H9 (cell line): ENCODE data around the gene MAP3K20. TPM values are rescaled to one million over a fixed set of nuclear protein-coding genes. Genes with fewer than 3 reads are reported as not detected.

Experiments used
- DNase-seq: peaks from one replicate; pipeline ENCODE4 v3.0.0-alpha.2; 2017
- H2AFZ ChIP-seq: one replicate; pipeline ENCODE4 v1.6.1; 2013; ENCODE audit warnings: mild to moderate bottlenecking, low read length, control low read depth, moderate library complexity
- H2AK5ac ChIP-seq: 2 replicates; pipeline ENCODE4 v1.6.1; 2013; ENCODE audit warnings: low read length, control low read depth, mixed read lengths; ENCODE audit not compliant: insufficient read length
- H2BK120ac ChIP-seq: one replicate; pipeline ENCODE4 v1.6.1; 2013; ENCODE audit warnings: low read depth, mild to moderate bottlenecking, low read length, control low read depth, inconsistent platforms; ENCODE audit not compliant: poor library complexity, severe bottlenecking
- H2BK12ac ChIP-seq: 2 replicates; pipeline ENCODE4 v1.6.1; 2013; ENCODE audit warnings: low read length, control low read depth, mixed read lengths, low read depth; ENCODE audit not compliant: insufficient read length
- H2BK15ac ChIP-seq: 2 replicates; pipeline ENCODE4 v1.6.1; 2013; ENCODE audit warnings: low read depth, low read length, control low read depth
- H2BK20ac ChIP-seq: one replicate; pipeline ENCODE4 v1.6.1; 2013; ENCODE audit warnings: low read depth, mild to moderate bottlenecking, low read length, control low read depth, inconsistent platforms; ENCODE audit not compliant: poor library complexity, severe bottlenecking
- H2BK5ac ChIP-seq: 2 replicates; pipeline ENCODE4 v1.6.1; 2013; ENCODE audit warnings: low read length, control low read depth, mixed read lengths; ENCODE audit not compliant: insufficient read length
- H3K14ac ChIP-seq: 2 replicates; pipeline ENCODE4 v1.6.1; 2013; ENCODE audit warnings: low read length, control low read depth; ENCODE audit not compliant: insufficient read depth
- H3K18ac ChIP-seq: 2 replicates; pipeline ENCODE4 v1.6.1; 2013; ENCODE audit warnings: low read depth, mild to moderate bottlenecking, mixed read lengths, low read length, control low read depth; ENCODE audit not compliant: insufficient read length
- H3K23ac ChIP-seq: 2 replicates; pipeline ENCODE4 v1.6.1; 2013; ENCODE audit warnings: low read length, control low read depth, mixed read lengths, low read depth; ENCODE audit not compliant: insufficient read length
- H3K23me2 ChIP-seq: 2 replicates; pipeline ENCODE4 v1.6.1; 2013; ENCODE audit warnings: low read depth, mild to moderate bottlenecking, mixed read lengths, low read length, control low read depth; ENCODE audit not compliant: insufficient read length, poor library complexity, severe bottlenecking
- H3K27ac ChIP-seq: 2 replicates; pipeline ENCODE4 v1.5.1; 2013; ENCODE audit warnings: low read length, control low read depth, mixed read lengths, low read depth; ENCODE audit not compliant: insufficient read length
- H3K27me3 ChIP-seq: 2 replicates; pipeline ENCODE4 v1.6.1; 2013; ENCODE audit warnings: low read length, control low read depth, inconsistent platforms; ENCODE audit not compliant: insufficient read depth
- H3K4ac ChIP-seq: 2 replicates; pipeline ENCODE4 v1.6.1; 2013; ENCODE audit warnings: low read depth, mild to moderate bottlenecking, control low read depth, inconsistent platforms, low read length, moderate library complexity
- H3K4me1 ChIP-seq: 2 replicates; pipeline ENCODE4 v1.6.1; 2013; ENCODE audit warnings: low read length, control low read depth, inconsistent platforms; ENCODE audit not compliant: insufficient read depth
- H3K4me2 ChIP-seq: 2 replicates; pipeline ENCODE4 v1.6.1; 2013; ENCODE audit warnings: low read length, control low read depth, mixed read lengths; ENCODE audit not compliant: insufficient read length, insufficient read depth
- H3K56ac ChIP-seq: 2 replicates; pipeline ENCODE4 v1.6.1; 2013; ENCODE audit warnings: low read depth, mild to moderate bottlenecking, mixed read lengths, low read length, control low read depth; ENCODE audit not compliant: insufficient read length
- H3K79me1 ChIP-seq: 2 replicates; pipeline ENCODE4 v1.6.1; 2013; ENCODE audit warnings: low read depth, mild to moderate bottlenecking, moderate library complexity, low read length, control low read depth, inconsistent platforms; ENCODE audit not compliant: insufficient read depth, poor library complexity, severe bottlenecking
- H3K79me2 ChIP-seq: 2 replicates; pipeline ENCODE4 v1.6.1; 2013; ENCODE audit warnings: low read length, control low read depth, inconsistent platforms; ENCODE audit not compliant: insufficient read depth
- H3K9ac ChIP-seq: 2 replicates; pipeline ENCODE4 v1.6.1; 2013; ENCODE audit warnings: low read length, control low read depth, mixed read lengths; ENCODE audit not compliant: insufficient read length; ENCODE audit errors: extremely low read depth
- H3K9me3 ChIP-seq: one replicate; pipeline ENCODE4 v1.6.1; 2013; ENCODE audit warnings: low read depth, low read length, inconsistent platforms; ENCODE audit not compliant: control insufficient read depth
- H3T11ph ChIP-seq: one replicate; pipeline ENCODE4 v1.6.1; 2013; ENCODE audit warnings: mild to moderate bottlenecking, low read length, control low read depth, inconsistent platforms
- H4K20me1 ChIP-seq: one replicate; pipeline ENCODE4 v1.6.1; 2013; ENCODE audit not compliant: control insufficient read depth, insufficient read length, insufficient read depth
- H4K5ac ChIP-seq: 2 replicates; pipeline ENCODE4 v1.6.1; 2013; ENCODE audit warnings: low read depth, mild to moderate bottlenecking, mixed read lengths, low read length, control low read depth; ENCODE audit not compliant: insufficient read length
- H4K8ac ChIP-seq: replicated peaks from 2 replicates; pipeline ENCODE4 v1.6.1; 2013; ENCODE audit warnings: low read length, control low read depth, mixed read lengths, low read depth; ENCODE audit not compliant: insufficient read length
- H4K91ac ChIP-seq: 2 replicates; pipeline ENCODE4 v1.6.1; 2013; ENCODE audit warnings: low read depth, mild to moderate bottlenecking, moderate library complexity, mixed read lengths, low read length, control low read depth; ENCODE audit not compliant: insufficient read length
- H3K27ac Mint-ChIP-seq, 3 experiments: 2 replicates in 2 of 3; 3 replicates in 1 of 3; pipeline ENCODE4 v1.8.0; 2020 to 2021; ENCODE audit warnings: mixed read lengths in 3 of 3, mild to moderate bottlenecking in 1 of 3, moderate library complexity in 1 of 3
- H3K27me3 Mint-ChIP-seq: 2 replicates; pipeline ENCODE4 v1.8.0; 2021; ENCODE audit warnings: low read depth, mild to moderate bottlenecking, moderate library complexity, mixed read lengths
- H3K36me3 Mint-ChIP-seq, 3 experiments: 2 replicates in 2 of 3; 3 replicates in 1 of 3; pipeline ENCODE4 v1.8.0; 2020 to 2021; ENCODE audit warnings: low read depth in 3 of 3, mixed read lengths in 3 of 3; ENCODE audit not compliant: insufficient read depth in 1 of 3
- H3K4me1 Mint-ChIP-seq, 2 experiments: 2 replicates each; pipeline ENCODE4 v1.8.0; 2020; ENCODE audit warnings: mixed read lengths in 2 of 2
- H3K4me3 Mint-ChIP-seq, 2 experiments: 2 replicates in 1 of 2; 3 replicates in 1 of 2; pipeline ENCODE4 v1.8.0; 2020 to 2021; ENCODE audit warnings: mild to moderate bottlenecking in 2 of 2, mixed read lengths in 2 of 2, moderate library complexity in 1 of 2
- H3K9me3 Mint-ChIP-seq, 2 experiments: 2 replicates in 1 of 2; 3 replicates in 1 of 2; pipeline ENCODE4 v1.8.0; 2020; ENCODE audit warnings: mild to moderate bottlenecking in 2 of 2, mixed read lengths in 2 of 2, moderate library complexity in 1 of 2
- WGBS: extraction: QIAGEN DNeasy Blood & Tissue Kit; methylation state at CpG from one replicate; pipeline ENCODE4 v1.1.7; 2013; ENCODE audit warnings: missing lambda C conversion rate, low lambda C conversion rate, mixed read lengths; ENCODE audit not compliant: insufficient read length; ENCODE audit errors: extremely low coverage; 5-methylcytosine and 5-hydroxymethylcytosine counted together
- total RNA-seq: library from RNA; stranded (reverse); gene quantifications from 2 replicates; pipeline ENCODE4 v1.2.1, GENCODE V29; 2021
- TF ChIP-seq, protein P1 (sequence below): fragments of 200-600 bp; sonication (generic); conservative IDR thresholded peaks from 3 replicates; pipeline ENCODE4 v1.8.0; 2021; ENCODE audit warnings: antibody characterized with exemption, mild to moderate bottlenecking

The MAP3K20 gene
- total RNA-seq, 1 experiment from 2014 or later, result 8.7 TPM

DNA sequence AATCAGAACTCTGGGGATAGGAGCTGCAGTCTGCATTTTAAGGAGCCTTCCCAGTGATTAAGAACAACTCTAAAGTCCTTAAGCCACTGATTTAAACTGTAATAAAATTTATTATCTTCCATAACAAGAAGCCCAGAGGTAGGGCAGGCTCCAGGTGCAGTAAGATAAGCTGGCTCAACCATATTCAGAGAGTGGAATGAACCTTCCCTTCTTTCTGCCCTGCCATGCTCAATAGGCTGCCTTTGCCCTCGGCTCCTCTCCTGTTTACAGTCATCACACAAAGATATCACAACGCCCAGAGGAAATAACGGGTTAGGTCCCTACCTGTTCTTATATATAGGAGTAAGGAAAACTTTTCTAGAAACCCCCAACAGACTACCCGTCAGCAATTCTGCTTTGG, 188.5 kb downstream of the MAP3K20 start:
- Histone ChIP-seq H2BK120ac (no peak overlapping the region), H3K79me1 (no peaks in the 10 kb centered on the region), H2BK15ac (no peak overlapping the region), H3K18ac (no peak overlapping the region), H3K14ac (no peak overlapping the region), H3K4me2 (peak overlapping the region; percentile 44), H4K5ac (no peak overlapping the region), H2AFZ (no peak overlapping the region), H3K23me2 (no peaks in the 10 kb centered on the region), H3K9me3 (no peaks in the 10 kb centered on the region), H3K4me1 (peaks cover 9% of the 10 kb centered on the region), H3K9ac (no peak overlapping the region), H3K27ac (peak overlapping the region; percentile 29), H3K79me2 (no peaks in the 10 kb centered on the region), H4K8ac (no peak overlapping the region), H3K23ac (no peak overlapping the region), H2BK20ac (no peak overlapping the region), H4K91ac (no peak overlapping the region), H3T11ph (no peak overlapping the region), H3K27me3 (no peaks in the 10 kb centered on the region), H2BK12ac (no peak overlapping the region), H2BK5ac (no peak overlapping the region), H4K20me1 (no peaks in the 10 kb centered on the region), H3K4ac (no peak overlapping the region), H3K56ac (no peak overlapping the region), H2AK5ac (no peak overlapping the region)
- no peaks in the 10 kb centered on the region for H3K27me3 Mint-ChIP-seq
- peaks cover 26 to 28% of the 10 kb centered on the region in 2 experiments for H3K4me1 Mint-ChIP-seq
- peak overlapping the region in 2 of 3 experiments; percentile 23 to 24; a peak in 3 of 7 replicates for H3K27ac Mint-ChIP-seq
- H3K4me3 Mint-ChIP-seq, result no peak overlapping the region
- WGBS, result no CpG with 5 or more reads among the region's 4 CpGs
- TF ChIP-seq, protein P1, sequence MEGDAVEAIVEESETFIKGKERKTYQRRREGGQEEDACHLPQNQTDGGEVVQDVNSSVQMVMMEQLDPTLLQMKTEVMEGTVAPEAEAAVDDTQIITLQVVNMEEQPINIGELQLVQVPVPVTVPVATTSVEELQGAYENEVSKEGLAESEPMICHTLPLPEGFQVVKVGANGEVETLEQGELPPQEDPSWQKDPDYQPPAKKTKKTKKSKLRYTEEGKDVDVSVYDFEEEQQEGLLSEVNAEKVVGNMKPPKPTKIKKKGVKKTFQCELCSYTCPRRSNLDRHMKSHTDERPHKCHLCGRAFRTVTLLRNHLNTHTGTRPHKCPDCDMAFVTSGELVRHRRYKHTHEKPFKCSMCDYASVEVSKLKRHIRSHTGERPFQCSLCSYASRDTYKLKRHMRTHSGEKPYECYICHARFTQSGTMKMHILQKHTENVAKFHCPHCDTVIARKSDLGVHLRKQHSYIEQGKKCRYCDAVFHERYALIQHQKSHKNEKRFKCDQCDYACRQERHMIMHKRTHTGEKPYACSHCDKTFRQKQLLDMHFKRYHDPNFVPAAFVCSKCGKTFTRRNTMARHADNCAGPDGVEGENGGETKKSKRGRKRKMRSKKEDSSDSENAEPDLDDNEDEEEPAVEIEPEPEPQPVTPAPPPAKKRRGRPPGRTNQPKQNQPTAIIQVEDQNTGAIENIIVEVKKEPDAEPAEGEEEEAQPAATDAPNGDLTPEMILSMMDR, result no peak
- DNase-seq, result no peak
- peaks cover 0 to 7% (median 0%) of the 10 kb centered on the region in 3 experiments; a peak in 1 of 7 replicates for H3K36me3 Mint-ChIP-seq
- H3K9me3 Mint-ChIP-seq, result no peaks in the 10 kb centered on the region
